Subcutaneous adipose tissue (tissue), 4 donors: ENCODE measurements around the gene DELE1. TPM values are rescaled to one million over a fixed set of nuclear protein-coding genes. Genes with fewer than 3 reads are reported as not detected.

Source experiments
- total RNA-seq, 4 donors: library from RNA; depleted of rRNA; stranded (reverse); fragments of >200 nt; gene quantifications; one replicate each; pipeline ENCODE4 v1.1.0, GENCODE V29; 2016
- TF ChIP-seq, protein P1 (sequence below): fragments of 450-650 bp; IDR thresholded peaks from one replicate; pipeline ENCODE4 v1.5.1; 2016; ENCODE audit warnings: low read depth, mild to moderate bottlenecking, control low read depth, antibody characterized with exemption, moderate library complexity

The DELE1 gene
- total RNA-seq, 4 donors from 2014 or later: 46.3 to 88.9 (median 77.6) TPM

DNA sequence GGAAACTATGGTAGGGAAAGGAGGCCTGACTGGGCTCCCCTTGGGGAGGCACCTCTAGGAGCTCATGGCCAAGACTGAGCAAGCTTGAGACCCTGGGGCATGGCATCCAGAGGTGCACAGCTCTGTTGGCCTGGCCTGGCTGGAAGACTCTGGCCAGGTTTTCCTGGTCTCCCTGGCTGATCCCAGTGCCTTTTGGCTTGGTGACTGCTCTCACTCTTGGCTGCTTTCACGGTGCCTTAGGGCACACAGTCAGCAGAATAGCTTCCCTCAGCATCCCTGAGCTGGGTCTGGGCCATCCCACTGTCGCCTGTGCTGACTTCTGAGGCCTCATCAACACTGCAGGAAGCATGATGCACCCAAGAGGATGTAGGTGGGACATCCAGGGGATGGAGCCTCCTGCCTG is 13.4 kb upstream of the DELE1 start:
- TF ChIP-seq, protein P1, sequence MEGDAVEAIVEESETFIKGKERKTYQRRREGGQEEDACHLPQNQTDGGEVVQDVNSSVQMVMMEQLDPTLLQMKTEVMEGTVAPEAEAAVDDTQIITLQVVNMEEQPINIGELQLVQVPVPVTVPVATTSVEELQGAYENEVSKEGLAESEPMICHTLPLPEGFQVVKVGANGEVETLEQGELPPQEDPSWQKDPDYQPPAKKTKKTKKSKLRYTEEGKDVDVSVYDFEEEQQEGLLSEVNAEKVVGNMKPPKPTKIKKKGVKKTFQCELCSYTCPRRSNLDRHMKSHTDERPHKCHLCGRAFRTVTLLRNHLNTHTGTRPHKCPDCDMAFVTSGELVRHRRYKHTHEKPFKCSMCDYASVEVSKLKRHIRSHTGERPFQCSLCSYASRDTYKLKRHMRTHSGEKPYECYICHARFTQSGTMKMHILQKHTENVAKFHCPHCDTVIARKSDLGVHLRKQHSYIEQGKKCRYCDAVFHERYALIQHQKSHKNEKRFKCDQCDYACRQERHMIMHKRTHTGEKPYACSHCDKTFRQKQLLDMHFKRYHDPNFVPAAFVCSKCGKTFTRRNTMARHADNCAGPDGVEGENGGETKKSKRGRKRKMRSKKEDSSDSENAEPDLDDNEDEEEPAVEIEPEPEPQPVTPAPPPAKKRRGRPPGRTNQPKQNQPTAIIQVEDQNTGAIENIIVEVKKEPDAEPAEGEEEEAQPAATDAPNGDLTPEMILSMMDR: no peak

DNA sequence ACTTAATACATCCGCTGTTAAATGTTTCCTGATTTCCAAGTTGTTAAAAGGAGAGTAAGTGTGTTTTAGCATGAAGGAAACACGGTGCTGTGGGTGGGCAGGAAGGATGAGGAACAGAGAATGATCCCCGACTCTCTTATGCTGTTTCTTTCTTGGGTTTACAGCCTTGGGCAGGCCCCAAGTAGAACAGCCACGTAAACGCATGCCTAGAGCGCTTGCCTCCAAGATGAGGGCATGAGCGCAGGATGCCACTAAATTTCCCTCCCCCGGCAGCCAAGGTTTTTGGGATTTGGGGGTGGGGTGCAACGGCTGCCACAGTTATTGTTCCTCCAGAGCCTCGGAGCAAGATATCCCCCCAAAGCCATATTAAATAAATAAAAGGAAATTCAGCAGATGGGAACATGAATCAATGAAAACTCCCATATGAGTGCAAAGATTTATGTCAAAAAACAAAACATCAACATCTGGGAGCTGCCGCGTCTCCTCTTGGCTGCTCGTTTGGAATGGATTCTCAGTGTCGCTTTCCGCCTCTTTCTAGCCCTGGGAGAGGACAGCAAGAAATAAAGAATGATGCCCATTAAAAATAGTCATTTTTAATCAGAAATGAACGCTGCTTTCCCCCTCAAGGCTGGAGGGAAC is 10.0 kb upstream of the DELE1 start:
- TF ChIP-seq, protein P1: no peak

DNA sequence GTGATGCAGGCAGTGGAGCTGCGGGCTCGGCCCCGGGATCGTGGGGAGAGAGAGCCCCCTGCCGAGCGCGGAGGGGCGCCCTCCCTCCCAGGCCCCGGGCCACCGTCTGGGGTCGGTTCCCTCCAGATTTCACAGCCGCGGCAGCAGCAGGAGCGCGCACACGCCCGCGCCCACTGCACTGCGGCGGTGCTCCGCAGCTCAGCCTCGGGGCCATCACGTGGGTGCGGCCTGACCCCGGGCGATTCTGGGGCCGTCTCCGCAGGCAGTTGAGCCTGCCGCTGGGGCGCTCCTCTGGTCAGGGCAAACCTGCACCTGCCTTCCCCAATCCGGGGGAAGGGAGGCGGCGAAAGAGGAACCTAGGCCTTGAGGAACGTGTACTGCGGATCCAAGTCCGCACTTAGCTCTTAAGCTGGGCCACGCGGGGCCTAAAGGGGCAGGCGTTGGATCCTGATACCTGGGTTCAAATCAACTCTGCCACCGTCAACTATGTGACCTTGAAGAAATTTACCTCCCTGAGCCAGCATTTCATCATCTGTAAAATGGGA is 9.4 kb upstream of the DELE1 start:
- TF ChIP-seq, protein P1: no peak

DNA sequence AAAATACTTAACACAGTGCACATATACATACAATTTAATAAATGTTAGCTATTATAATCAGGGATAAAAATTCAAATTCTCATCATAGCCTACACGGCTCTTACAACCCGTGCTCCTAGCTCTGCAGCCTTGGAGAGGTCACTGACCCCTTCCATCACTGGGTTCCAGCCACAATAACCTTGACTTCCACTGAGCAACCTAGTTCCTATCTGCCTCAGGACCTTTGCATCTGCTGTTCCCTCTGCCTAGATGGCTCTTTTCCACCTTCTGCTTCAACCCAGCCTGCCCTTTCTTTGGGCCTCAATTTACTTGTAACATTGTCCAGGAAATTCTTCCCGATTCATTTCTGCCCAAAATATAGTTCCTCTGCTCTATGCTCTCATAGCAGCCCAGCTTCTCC is 8.9 kb upstream of the DELE1 start:
- TF ChIP-seq, protein P1: no peak

DNA sequence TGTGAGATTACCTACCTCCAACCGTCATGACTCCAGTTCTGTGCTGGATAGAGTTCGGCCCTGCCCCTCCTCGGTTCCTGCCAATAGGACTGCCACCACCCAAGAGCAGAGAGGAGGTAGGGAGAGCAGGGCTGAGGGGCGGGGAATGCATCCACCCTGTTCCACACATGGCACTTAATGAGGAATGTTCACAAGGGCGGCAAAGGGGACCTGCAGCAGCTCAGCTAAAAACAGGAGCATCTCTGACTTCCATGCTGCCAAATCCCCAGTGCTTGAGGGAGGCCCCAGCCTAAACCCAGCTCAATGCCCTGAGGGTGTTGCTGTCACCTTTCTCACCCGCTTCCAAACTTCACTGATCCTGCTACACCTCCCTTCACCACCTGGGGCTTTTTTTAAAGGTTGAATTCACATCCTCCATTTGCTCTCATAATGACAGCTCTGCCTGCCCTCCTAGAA is 7.8 kb upstream of the DELE1 start:
- TF ChIP-seq, protein P1: no peak

DNA sequence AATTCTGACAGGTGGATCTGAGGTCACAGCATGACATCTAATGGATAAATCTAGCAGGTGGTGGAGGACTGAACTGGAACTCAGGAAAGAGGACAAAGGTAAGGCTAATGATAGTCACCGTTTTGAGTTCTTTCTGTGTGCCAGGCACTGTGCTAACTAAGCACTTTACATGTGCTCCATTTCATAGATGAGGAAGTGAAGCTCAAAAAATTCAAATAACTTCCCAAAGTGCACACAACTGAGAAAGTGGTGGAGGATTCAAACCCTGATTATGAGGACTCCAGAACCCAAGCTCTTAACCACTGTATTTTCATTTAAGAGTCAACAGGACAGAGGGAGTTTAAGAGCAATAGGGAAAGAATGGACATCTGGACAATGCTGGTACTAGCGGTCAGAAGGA is 7.1 kb upstream of the DELE1 start:
- TF ChIP-seq, protein P1: no peak

DNA sequence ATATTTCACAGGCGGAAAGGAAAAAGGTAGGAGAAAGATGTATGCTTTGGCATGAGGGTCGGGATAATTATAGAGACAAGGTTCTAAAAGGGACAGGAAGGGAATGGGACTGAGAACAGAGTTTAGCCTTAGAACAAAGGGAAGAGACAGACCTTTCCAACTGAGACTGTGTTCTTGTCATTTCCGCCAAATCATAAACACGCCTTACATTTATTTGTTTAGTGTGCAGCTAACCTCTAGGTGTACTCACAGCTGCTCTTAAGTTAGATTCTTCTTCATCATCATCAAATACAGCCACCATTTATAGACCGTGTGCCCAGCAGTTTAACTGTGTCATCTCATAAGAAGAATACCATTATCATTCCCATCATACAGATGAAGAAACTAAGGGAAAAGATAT is 5.9 kb upstream of the DELE1 start:
- TF ChIP-seq, protein P1: no peak
